Measurements from ENCODE around the gene IRF2BP2. TPM values are rescaled to one million over a fixed set of nuclear protein-coding genes. Genes with fewer than 3 reads are reported as not detected.

The IRF2BP2 gene
- total and polyA plus RNA-seq, 2 experiments from 2014 or later: 68.2 to 135 TPM

GRCh38 chr1:234584926-234585325 lies 25.1 kb downstream of the IRF2BP2 start:
- no peaks in the 10 kb centered on the region for H3K27me3 ChIP-seq
- WGBS (ENCODE audit: low lambda C conversion rate, missing lambda C conversion rate): 77% methylated on average over 4 of the region's 4 CpGs
- H3K4me2 ChIP-seq: no peak overlapping the region
- H4K20me1 ChIP-seq (ENCODE audit: insufficient read depth, poor library complexity, severe bottlenecking): no peaks in the 10 kb centered on the region
- no peak overlapping the region for H3K27ac ChIP-seq
- no peaks in the 10 kb centered on the region for H3K9me2 ChIP-seq (replicated peaks; ENCODE audit: insufficient read depth)
- no peaks in the 10 kb centered on the region for H3K79me2 ChIP-seq
- H2AFZ ChIP-seq: no peak overlapping the region
- no peak overlapping the region for H3K4me3 ChIP-seq
- peaks cover 4% of the 10 kb centered on the region for H3K4me1 ChIP-seq (ENCODE audit: insufficient read depth)
- TF ChIP-seq EZH2 (IDR thresholded peaks at IDR 0.05; ENCODE audit: borderline replicate concordance) (no peak), EZH2phosphoT487 (IDR thresholded peaks at IDR 0.05; ENCODE audit: low read depth, severe bottlenecking, unreplicated experiment) (no peak)
- TF ChIP-seq, protein P1, sequence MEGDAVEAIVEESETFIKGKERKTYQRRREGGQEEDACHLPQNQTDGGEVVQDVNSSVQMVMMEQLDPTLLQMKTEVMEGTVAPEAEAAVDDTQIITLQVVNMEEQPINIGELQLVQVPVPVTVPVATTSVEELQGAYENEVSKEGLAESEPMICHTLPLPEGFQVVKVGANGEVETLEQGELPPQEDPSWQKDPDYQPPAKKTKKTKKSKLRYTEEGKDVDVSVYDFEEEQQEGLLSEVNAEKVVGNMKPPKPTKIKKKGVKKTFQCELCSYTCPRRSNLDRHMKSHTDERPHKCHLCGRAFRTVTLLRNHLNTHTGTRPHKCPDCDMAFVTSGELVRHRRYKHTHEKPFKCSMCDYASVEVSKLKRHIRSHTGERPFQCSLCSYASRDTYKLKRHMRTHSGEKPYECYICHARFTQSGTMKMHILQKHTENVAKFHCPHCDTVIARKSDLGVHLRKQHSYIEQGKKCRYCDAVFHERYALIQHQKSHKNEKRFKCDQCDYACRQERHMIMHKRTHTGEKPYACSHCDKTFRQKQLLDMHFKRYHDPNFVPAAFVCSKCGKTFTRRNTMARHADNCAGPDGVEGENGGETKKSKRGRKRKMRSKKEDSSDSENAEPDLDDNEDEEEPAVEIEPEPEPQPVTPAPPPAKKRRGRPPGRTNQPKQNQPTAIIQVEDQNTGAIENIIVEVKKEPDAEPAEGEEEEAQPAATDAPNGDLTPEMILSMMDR (IDR thresholded peaks at IDR 0.05; ENCODE audit: poor library complexity): no peak
- H3K36me3 ChIP-seq (replicated peaks; ENCODE audit: insufficient read depth, low read depth): no peaks in the 10 kb centered on the region
- no peaks in the 10 kb centered on the region for H3K9me3 ChIP-seq (ENCODE audit: low read depth)
- DNase-seq (ENCODE audit: low spot score): no peak

DNA sequence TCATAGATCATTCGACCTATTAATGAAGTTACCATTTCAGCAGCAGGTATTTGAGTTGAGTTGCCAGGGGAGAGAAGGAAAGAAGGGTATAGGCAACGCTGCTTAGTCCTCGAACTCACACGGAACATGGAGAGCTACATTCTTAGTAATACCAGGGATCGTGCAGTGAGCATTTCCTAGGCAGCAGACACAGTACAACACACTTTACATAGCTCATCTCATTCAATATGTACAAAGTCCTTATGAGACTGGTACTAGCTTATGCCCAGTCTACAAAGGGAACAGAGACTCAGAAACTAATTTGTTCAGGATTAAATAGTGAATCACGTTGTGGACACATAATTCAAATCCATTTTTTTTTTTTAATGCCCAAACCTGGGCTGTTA lies 25.6 kb downstream of the IRF2BP2 start:
- Histone ChIP-seq H3K4me1 (ENCODE audit: insufficient read depth) (peaks cover 4% of the 10 kb centered on the region), H3K79me2 (no peaks in the 10 kb centered on the region), H3K4me3 (no peak overlapping the region), H2AFZ (no peak overlapping the region), H3K4me2 (no peak overlapping the region), H4K20me1 (ENCODE audit: insufficient read depth, poor library complexity, severe bottlenecking) (no peaks in the 10 kb centered on the region), H3K36me3 (replicated peaks; ENCODE audit: insufficient read depth, low read depth) (no peaks in the 10 kb centered on the region), H3K9me2 (replicated peaks; ENCODE audit: insufficient read depth) (no peaks in the 10 kb centered on the region), H3K27ac (no peak overlapping the region), H3K9me3 (ENCODE audit: low read depth) (no peaks in the 10 kb centered on the region), H3K27me3 (no peaks in the 10 kb centered on the region)
- TF ChIP-seq, protein P1 (IDR thresholded peaks at IDR 0.05; ENCODE audit: poor library complexity): no peak
- TF ChIP-seq EZH2phosphoT487 (IDR thresholded peaks at IDR 0.05; ENCODE audit: low read depth, severe bottlenecking, unreplicated experiment) (no peak), EZH2 (IDR thresholded peaks at IDR 0.05; ENCODE audit: borderline replicate concordance) (no peak)
- 88% methylated on average over 6 of the region's 6 CpGs for WGBS (ENCODE audit: low lambda C conversion rate, missing lambda C conversion rate)
- DNase-seq (ENCODE audit: low spot score): no peak

DNA sequence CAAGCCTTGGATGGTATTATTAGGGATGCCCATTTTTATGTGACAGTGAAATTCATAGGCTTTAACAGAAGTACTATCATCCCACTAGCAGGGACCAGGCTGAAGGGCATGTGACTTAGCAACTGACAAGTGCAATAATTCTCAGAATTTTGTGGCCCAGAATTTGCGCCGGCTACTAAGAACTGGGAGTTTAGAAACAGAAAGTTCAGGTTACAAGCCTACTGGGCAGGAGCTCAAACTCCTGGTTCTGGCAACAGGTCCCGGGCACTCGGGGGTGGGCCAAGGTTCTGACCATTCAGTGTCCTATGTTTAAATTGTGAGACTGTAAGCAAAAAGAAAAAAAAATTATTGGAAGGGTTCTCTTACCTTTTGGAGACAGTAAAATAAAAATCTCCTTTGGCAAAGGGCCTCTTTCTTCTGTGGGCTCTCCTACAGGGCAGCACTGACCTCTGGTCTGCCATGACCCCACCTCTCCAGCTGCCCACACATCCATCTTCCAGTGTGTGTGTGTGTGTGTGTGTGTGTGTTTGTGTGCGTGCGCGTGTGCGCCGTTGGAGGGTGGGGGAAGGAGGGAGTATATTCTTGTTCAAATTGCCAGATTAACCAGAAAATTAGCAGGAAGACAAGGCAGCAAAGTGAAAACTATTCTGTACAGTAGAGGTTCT lies 26.1 kb downstream of the IRF2BP2 start:
- TF ChIP-seq, protein P1 (IDR thresholded peaks at IDR 0.05; ENCODE audit: poor library complexity): no peak
- TF ChIP-seq EZH2phosphoT487 (IDR thresholded peaks at IDR 0.05; ENCODE audit: low read depth, severe bottlenecking, unreplicated experiment) (no peak), EZH2 (IDR thresholded peaks at IDR 0.05; ENCODE audit: borderline replicate concordance) (no peak)
- H4K20me1 ChIP-seq (ENCODE audit: insufficient read depth, poor library complexity, severe bottlenecking): no peaks in the 10 kb centered on the region
- no peaks in the 10 kb centered on the region for H3K9me2 ChIP-seq (replicated peaks; ENCODE audit: insufficient read depth)
- peaks cover under 1% of the 10 kb centered on the region for H3K4me1 ChIP-seq (ENCODE audit: insufficient read depth)
- no peaks in the 10 kb centered on the region for H3K9me3 ChIP-seq (ENCODE audit: low read depth)
- WGBS (ENCODE audit: low lambda C conversion rate, missing lambda C conversion rate): 93% methylated on average over 9 of the region's 9 CpGs
- DNase-seq (ENCODE audit: low spot score): no peak
- H3K79me2 ChIP-seq: no peaks in the 10 kb centered on the region
- no peak overlapping the region for H3K27ac ChIP-seq
- H3K4me2 ChIP-seq: no peak overlapping the region
- no peak overlapping the region for H2AFZ ChIP-seq
- no peaks in the 10 kb centered on the region for H3K27me3 ChIP-seq
- H3K36me3 ChIP-seq (replicated peaks; ENCODE audit: insufficient read depth, low read depth): no peaks in the 10 kb centered on the region
- H3K4me3 ChIP-seq: no peak overlapping the region
